ENCODE results near the gene FNBP1. TPM values are rescaled to one million over a fixed set of nuclear protein-coding genes. Genes with fewer than 3 reads are reported as not detected.
A peak's percentile ranks its signal among the peaks of the same experiment; 100 is the strongest.

FNBP1 gene
- polyA plus RNA-seq, 2 of the 4 experiments (the other 2 are of a cell fraction), result 10.6 to 15.6 TPM

DNA sequence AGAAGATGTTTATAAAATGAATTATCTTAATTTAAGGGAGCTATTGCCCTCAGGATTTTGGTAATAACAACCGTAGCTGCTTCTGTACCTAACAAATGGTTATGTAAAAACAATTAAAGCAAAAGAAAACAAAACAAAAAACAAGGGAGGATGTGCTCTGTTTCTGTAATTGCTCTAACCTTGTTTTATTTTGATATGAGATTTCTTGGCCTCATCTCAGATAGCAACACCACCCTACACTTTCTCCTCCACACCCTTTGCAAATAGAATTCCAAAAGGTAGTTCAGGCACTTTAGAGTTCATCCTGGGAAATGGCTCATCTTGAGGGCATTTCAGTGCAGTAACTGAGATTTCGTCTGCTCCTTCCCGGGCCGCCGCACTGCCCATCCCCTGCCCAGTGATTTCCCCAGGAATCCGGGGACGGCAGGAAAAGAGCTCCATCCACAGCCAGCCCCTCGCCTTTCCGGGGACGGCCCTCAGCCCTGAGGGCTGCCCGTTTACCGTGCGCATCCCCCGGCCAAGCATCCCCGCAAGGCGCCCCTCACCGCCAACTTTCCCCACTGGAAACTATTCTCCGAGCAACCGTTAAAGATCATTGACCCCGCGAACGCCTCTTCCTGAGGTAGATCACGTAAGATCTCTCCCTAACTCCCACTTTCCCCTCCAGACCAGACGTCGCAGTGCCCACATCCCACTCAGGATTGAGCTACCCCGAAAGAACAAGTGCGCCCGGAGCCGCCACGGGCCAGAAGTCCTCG is 1.2 kb downstream of the FNBP1 start:
- no peak for TF ChIP-seq GATA3 (IDR thresholded peaks at IDR 0.05; ENCODE audit: borderline replicate concordance)
- TF ChIP-seq HOXB13 (CRISPR knock-in tag; IDR thresholded peaks at IDR 0.05; ENCODE audit: low read depth), result no peak
- no peak for TF ChIP-seq HEYL (CRISPR knock-in tag; IDR thresholded peaks at IDR 0.05)
- peak in 1 of 2 experiments; percentile 16; a peak in 1 of 5 replicates for TF ChIP-seq RAD21 (conservative IDR thresholded peaks at IDR 0.05 in 1 of 2, IDR thresholded peaks at IDR 0.05 in 1 of 2)
- Histone ChIP-seq H3K4me2 (peak overlapping the region; percentile 94), H3K4me1 (peaks cover 13% of the 10 kb centered on the region), H3K4me3 (peak overlapping the region; percentile 99), H3K9me3 (no peaks in the 10 kb centered on the region), H3K27ac (peak overlapping the region; percentile 89 to 94)
- CTCF ChIA-PET, result interaction anchor here (0.5 to 2.2 kb wide), 9 partner anchors 9 to 258 kb away, joined by 3 to 9 read pairs (median 3); no protein-coding TSS in a partner anchor
- POLR2A ChIA-PET, result interaction anchor here (0.9 to 4.6 kb wide), 4 partner anchors 11 to 157 kb away, joined by 3 to 28 read pairs (median 8); partner anchors contain the start of gene GPR107
- ATAC-seq (peak; percentile 32 to 58; a peak in 5 of 6 replicates), DNase-seq (ENCODE audit: low read depth in 1 of 2, low spot score in 1 of 2) (peak in 1 of 2 experiments; percentile 33), FAIRE-seq (no peak)
- 4% methylated on average over 29 of the region's 31 CpGs for WGBS (ENCODE audit: missing lambda C conversion rate)

DNA sequence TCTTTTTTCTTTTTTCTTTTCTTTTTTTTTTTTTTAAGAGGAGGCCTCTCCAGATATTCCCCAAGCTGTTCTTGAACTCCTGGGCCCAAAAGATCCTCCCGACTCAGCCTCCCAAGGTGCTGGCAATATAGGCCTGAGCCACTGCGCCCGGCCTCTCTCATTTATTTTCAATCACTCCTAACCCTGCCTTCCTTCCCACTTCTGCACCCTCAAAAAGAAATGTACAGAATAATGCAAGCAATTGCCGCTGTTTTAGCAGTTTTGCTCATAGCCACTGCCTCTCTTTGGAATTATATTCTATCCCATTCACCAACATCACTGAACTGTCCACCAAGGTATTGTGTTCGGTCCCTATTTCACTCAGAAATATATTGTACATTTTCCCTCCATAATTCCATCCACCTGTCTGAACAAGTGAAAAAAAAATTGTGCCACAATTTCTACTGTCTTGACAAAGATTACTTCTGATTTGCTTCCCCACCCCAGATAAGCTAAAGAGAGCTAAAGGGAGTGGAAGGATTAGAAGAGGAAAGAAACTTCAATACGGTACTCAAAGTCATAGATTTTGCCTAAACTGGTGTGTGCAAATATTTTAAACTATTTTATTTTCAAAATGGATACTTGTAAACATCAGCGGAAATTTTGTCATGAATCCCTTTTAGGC is 1.9 kb downstream of the FNBP1 start:
- ChIA-PET CTCF (interaction anchor here (0.5 to 2.2 kb wide), 6 partner anchors 10 to 179 kb away, joined by 3 to 11 read pairs (median 4); no protein-coding TSS in a partner anchor), POLR2A (interaction anchor here (2.6 to 4.6 kb wide), 2 partner anchors 12 to 156 kb away, joined by 10 to 28 read pairs; partner anchors contain the start of gene GPR107)
- WGBS (ENCODE audit: missing lambda C conversion rate), result 90% methylated on average over 7 of the region's 7 CpGs
- no peak overlapping the region for H3K4me3 ChIP-seq
- H3K27ac ChIP-seq, result no peak overlapping the region
- H3K4me2 ChIP-seq, result peak overlapping the region; percentile 94
- peaks cover 18% of the 10 kb centered on the region for H3K4me1 ChIP-seq
- no peak for FAIRE-seq
- no peak for DNase-seq (ENCODE audit: low read depth in 1 of 2, low spot score in 1 of 2)
- TF ChIP-seq, protein P1, sequence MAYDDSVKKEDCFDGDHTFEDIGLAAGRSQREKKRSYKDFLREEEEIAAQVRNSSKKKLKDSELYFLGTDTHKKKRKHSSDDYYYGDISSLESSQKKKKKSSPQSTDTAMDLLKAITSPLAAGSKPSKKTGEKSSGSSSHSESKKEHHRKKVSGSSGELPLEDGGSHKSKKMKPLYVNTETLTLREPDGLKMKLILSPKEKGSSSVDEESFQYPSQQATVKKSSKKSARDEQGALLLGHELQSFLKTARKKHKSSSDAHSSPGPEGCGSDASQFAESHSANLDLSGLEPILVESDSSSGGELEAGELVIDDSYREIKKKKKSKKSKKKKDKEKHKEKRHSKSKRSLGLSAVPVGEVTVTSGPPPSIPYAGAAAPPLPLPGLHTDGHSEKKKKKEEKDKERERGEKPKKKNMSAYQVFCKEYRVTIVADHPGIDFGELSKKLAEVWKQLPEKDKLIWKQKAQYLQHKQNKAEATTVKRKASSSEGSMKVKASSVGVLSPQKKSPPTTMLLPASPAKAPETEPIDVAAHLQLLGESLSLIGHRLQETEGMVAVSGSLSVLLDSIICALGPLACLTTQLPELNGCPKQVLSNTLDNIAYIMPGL (CRISPR knock-in tag; IDR thresholded peaks at IDR 0.05; ENCODE audit: borderline replicate concordance), result no peak
- no peak for TF ChIP-seq TFCP2L1 (CRISPR knock-in tag; IDR thresholded peaks at IDR 0.05)
- TF ChIP-seq ZSCAN20 (CRISPR knock-in tag; IDR thresholded peaks at IDR 0.05), result no peak
- TF ChIP-seq, protein P2, sequence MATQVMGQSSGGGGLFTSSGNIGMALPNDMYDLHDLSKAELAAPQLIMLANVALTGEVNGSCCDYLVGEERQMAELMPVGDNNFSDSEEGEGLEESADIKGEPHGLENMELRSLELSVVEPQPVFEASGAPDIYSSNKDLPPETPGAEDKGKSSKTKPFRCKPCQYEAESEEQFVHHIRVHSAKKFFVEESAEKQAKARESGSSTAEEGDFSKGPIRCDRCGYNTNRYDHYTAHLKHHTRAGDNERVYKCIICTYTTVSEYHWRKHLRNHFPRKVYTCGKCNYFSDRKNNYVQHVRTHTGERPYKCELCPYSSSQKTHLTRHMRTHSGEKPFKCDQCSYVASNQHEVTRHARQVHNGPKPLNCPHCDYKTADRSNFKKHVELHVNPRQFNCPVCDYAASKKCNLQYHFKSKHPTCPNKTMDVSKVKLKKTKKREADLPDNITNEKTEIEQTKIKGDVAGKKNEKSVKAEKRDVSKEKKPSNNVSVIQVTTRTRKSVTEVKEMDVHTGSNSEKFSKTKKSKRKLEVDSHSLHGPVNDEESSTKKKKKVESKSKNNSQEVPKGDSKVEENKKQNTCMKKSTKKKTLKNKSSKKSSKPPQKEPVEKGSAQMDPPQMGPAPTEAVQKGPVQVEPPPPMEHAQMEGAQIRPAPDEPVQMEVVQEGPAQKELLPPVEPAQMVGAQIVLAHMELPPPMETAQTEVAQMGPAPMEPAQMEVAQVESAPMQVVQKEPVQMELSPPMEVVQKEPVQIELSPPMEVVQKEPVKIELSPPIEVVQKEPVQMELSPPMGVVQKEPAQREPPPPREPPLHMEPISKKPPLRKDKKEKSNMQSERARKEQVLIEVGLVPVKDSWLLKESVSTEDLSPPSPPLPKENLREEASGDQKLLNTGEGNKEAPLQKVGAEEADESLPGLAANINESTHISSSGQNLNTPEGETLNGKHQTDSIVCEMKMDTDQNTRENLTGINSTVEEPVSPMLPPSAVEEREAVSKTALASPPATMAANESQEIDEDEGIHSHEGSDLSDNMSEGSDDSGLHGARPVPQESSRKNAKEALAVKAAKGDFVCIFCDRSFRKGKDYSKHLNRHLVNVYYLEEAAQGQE (IDR thresholded peaks at IDR 0.05), result no peak
- TF ChIP-seq NPAS2 (CRISPR knock-in tag; IDR thresholded peaks at IDR 0.05; ENCODE audit: borderline replicate concordance), result no peak
- no peak for ATAC-seq
- no peaks in the 10 kb centered on the region for H3K9me3 ChIP-seq

DNA sequence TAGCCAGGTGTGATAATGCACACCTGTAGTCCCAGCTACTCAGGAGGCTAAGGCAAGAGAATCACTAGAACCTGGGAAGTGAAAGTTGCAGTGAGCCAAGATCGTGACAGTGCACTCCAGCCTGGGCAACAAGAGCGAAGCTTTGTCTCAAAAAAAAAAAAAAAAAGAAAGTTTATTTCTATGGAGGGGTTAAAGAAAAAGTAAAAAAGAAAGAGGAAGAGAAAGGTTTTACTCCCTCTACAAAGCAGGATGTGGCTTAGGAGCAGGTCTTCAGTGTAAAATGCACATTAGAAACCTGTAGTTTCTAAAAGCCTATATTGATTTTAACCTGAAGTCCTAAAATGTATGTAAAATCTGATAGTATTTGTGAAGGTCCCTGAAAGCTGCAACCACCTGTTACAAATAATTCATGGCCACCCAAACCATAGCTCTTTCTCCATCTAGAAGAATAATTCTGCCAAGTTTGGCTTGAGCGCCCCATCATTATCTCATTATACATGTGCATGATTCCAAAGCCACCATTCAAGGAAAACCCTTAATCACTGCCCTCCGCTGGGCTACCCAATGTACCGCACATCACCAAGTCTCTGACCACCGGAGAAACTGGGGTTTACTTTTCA is 3.4 kb downstream of the FNBP1 start:
- TF ChIP-seq SMC3 (IDR thresholded peaks at IDR 0.05) (peak; percentile 14; the same call in 1 of the 3 replicates), JUNB (IDR thresholded peaks at IDR 0.05) (no peak), NFE2L2 (conservative IDR thresholded peaks at IDR 0.05; ENCODE audit: low read length) (no peak), RAD21 (conservative IDR thresholded peaks at IDR 0.05 in 1 of 2, IDR thresholded peaks at IDR 0.05 in 1 of 2) (peak; percentile 16 to 38; a peak in 3 of 5 replicates)
- CTCF ChIA-PET, result interaction anchor here (0.9 to 1.7 kb wide), 7 partner anchors 9 to 313 kb away, joined by 3 to 13 read pairs (median 5); no protein-coding TSS in a partner anchor
- POLR2A ChIA-PET, result no interaction called here
- Histone ChIP-seq H3K4me3 (no peak overlapping the region), H3K27ac (no peak overlapping the region), H3K9me3 (no peaks in the 10 kb centered on the region), H3K4me2 (no peak overlapping the region), H3K4me1 (peaks cover 21% of the 10 kb centered on the region)
- peak in 1 of 2 experiments; percentile 51 for DNase-seq (ENCODE audit: low read depth in 1 of 2, low spot score in 1 of 2)
- no peak for FAIRE-seq
- 87% methylated on average over 6 of the region's 6 CpGs for WGBS (ENCODE audit: missing lambda C conversion rate)
- no peak for ATAC-seq
